ENCODE data around the gene GPC5. TPM values are rescaled to one million over a fixed set of nuclear protein-coding genes. Genes with fewer than 3 reads are reported as not detected.

The GPC5 gene
- total and polyA plus RNA-seq, 2 of the 8 experiments (the other 6 are each of a cell fraction or from before 2014, with no cell fraction given): 0.20 to 0.39 TPM

DNA sequence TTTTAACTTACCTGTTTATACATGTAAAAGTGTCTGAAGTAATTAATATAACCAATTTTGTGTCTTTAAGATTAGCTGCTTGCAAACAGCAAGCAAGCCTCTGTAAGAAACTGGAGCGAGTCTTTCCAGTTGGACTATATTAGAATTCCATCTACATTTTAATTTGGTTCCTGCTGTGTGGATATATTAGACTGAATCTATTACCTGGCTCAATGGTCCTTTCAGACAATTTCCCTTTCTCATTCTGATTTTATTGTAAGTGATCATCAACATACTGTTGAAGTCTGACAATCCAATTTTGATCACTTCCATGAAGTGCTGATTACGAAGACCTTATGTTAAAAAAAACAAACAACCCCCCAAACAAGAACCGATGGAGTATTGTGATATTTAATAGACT, 72.3 kb downstream of the GPC5 start (continued):
- TF ChIP-seq, protein P1, sequence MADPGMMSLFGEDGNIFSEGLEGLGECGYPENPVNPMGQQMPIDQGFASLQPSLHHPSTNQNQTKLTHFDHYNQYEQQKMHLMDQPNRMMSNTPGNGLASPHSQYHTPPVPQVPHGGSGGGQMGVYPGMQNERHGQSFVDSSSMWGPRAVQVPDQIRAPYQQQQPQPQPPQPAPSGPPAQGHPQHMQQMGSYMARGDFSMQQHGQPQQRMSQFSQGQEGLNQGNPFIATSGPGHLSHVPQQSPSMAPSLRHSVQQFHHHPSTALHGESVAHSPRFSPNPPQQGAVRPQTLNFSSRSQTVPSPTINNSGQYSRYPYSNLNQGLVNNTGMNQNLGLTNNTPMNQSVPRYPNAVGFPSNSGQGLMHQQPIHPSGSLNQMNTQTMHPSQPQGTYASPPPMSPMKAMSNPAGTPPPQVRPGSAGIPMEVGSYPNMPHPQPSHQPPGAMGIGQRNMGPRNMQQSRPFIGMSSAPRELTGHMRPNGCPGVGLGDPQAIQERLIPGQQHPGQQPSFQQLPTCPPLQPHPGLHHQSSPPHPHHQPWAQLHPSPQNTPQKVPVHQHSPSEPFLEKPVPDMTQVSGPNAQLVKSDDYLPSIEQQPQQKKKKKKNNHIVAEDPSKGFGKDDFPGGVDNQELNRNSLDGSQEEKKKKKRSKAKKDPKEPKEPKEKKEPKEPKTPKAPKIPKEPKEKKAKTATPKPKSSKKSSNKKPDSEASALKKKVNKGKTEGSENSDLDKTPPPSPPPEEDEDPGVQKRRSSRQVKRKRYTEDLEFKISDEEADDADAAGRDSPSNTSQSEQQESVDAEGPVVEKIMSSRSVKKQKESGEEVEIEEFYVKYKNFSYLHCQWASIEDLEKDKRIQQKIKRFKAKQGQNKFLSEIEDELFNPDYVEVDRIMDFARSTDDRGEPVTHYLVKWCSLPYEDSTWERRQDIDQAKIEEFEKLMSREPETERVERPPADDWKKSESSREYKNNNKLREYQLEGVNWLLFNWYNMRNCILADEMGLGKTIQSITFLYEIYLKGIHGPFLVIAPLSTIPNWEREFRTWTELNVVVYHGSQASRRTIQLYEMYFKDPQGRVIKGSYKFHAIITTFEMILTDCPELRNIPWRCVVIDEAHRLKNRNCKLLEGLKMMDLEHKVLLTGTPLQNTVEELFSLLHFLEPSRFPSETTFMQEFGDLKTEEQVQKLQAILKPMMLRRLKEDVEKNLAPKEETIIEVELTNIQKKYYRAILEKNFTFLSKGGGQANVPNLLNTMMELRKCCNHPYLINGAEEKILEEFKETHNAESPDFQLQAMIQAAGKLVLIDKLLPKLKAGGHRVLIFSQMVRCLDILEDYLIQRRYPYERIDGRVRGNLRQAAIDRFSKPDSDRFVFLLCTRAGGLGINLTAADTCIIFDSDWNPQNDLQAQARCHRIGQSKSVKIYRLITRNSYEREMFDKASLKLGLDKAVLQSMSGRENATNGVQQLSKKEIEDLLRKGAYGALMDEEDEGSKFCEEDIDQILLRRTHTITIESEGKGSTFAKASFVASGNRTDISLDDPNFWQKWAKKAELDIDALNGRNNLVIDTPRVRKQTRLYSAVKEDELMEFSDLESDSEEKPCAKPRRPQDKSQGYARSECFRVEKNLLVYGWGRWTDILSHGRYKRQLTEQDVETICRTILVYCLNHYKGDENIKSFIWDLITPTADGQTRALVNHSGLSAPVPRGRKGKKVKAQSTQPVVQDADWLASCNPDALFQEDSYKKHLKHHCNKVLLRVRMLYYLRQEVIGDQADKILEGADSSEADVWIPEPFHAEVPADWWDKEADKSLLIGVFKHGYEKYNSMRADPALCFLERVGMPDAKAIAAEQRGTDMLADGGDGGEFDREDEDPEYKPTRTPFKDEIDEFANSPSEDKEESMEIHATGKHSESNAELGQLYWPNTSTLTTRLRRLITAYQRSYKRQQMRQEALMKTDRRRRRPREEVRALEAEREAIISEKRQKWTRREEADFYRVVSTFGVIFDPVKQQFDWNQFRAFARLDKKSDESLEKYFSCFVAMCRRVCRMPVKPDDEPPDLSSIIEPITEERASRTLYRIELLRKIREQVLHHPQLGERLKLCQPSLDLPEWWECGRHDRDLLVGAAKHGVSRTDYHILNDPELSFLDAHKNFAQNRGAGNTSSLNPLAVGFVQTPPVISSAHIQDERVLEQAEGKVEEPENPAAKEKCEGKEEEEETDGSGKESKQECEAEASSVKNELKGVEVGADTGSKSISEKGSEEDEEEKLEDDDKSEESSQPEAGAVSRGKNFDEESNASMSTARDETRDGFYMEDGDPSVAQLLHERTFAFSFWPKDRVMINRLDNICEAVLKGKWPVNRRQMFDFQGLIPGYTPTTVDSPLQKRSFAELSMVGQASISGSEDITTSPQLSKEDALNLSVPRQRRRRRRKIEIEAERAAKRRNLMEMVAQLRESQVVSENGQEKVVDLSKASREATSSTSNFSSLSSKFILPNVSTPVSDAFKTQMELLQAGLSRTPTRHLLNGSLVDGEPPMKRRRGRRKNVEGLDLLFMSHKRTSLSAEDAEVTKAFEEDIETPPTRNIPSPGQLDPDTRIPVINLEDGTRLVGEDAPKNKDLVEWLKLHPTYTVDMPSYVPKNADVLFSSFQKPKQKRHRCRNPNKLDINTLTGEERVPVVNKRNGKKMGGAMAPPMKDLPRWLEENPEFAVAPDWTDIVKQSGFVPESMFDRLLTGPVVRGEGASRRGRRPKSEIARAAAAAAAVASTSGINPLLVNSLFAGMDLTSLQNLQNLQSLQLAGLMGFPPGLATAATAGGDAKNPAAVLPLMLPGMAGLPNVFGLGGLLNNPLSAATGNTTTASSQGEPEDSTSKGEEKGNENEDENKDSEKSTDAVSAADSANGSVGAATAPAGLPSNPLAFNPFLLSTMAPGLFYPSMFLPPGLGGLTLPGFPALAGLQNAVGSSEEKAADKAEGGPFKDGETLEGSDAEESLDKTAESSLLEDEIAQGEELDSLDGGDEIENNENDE (IDR thresholded peaks at IDR 0.05; ENCODE audit: insufficient replicate concordance, low read length): no peak
- TF ChIP-seq, protein P2, sequence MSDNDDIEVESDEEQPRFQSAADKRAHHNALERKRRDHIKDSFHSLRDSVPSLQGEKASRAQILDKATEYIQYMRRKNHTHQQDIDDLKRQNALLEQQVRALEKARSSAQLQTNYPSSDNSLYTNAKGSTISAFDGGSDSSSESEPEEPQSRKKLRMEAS (IDR thresholded peaks at IDR 0.05): no peak
- TF ChIP-seq, protein P3, sequence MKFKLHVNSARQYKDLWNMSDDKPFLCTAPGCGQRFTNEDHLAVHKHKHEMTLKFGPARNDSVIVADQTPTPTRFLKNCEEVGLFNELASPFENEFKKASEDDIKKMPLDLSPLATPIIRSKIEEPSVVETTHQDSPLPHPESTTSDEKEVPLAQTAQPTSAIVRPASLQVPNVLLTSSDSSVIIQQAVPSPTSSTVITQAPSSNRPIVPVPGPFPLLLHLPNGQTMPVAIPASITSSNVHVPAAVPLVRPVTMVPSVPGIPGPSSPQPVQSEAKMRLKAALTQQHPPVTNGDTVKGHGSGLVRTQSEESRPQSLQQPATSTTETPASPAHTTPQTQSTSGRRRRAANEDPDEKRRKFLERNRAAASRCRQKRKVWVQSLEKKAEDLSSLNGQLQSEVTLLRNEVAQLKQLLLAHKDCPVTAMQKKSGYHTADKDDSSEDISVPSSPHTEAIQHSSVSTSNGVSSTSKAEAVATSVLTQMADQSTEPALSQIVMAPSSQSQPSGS (IDR thresholded peaks at IDR 0.05; ENCODE audit: low read length): no peak

Measured in H1 (cell line).